Measurements from ENCODE around the gene C1QTNF1. TPM values are rescaled to one million over a fixed set of nuclear protein-coding genes. Genes with fewer than 3 reads are reported as not detected.

C1QTNF1 gene
- total RNA-seq, 5 donors from 2014 or later (not counting 1 experiment from before 2014, with no cell fraction given), result 0.10 to 0.57 (median 0.26) TPM; not detected in 1

- Histone ChIP-seq H3K27me3 (replicated peaks in 1 of 2; ENCODE audit: control insufficient read depth in 2 of 2, extremely low read depth in 1 of 2, insufficient read depth in 2 of 2, low read length in 1 of 2) (no peaks in the 10 kb centered on the region), H3K36me3 (ENCODE audit: control insufficient read depth in 2 of 2, extremely low read depth in 1 of 2, insufficient read depth in 1 of 2, low read length in 1 of 2) (peaks cover 21 to 69% of the 10 kb centered on the region in 2 donors), H3K4me3 (ENCODE audit: control insufficient read depth in 1 of 2, extremely low read depth in 1 of 2, low read length in 1 of 2) (no peak overlapping the region), H3K27ac (ENCODE audit: low read length) (no peak overlapping the region), H3K9me3 (no peaks in the 10 kb centered on the region), H3K4me1 (ENCODE audit: control insufficient read depth in 1 of 2, extremely low read depth in 1 of 2, insufficient read depth in 2 of 2, low read length in 2 of 2) (peaks cover 0 to 7% of the 10 kb centered on the region in 2 experiments)
- no peak for DNase-seq
- no peak for ATAC-seq (replicated peaks in 1 of 4)
- ChIA-PET CTCF (interaction anchor here in 1 of 2 donors (2.2 kb wide), 1 partner anchor 18 kb away, joined by 6 read pairs; no protein-coding TSS in a partner anchor), POLR2A (no interaction called here)
- Mint-ChIP-seq H3K4me1 (peaks cover 0 to 5% (median 2%) of the 10 kb centered on the region in 3 donors), H3K36me3 (peaks cover 17% of the 10 kb centered on the region), H3K9me3 (no peaks in the 10 kb centered on the region), H3K27ac (no peak overlapping the region), H3K27me3 (no peaks in the 10 kb centered on the region), H3K4me3 (no peak overlapping the region)
- WGBS (ENCODE audit: insufficient coverage), result 89% methylated on average over 21 of the region's 28 CpGs
Observed at GRCh38 chr17:79083191-79083971, 59.4 kb downstream of the C1QTNF1 start.

- ATAC-seq (replicated peaks in 1 of 4) (no peak), DNase-seq (no peak)
- 93% methylated on average over 27 of the region's 31 CpGs for WGBS (ENCODE audit: insufficient coverage)
- Histone ChIP-seq H3K27me3 (replicated peaks in 1 of 2; ENCODE audit: control insufficient read depth in 2 of 2, extremely low read depth in 1 of 2, insufficient read depth in 2 of 2, low read length in 1 of 2) (no peaks in the 10 kb centered on the region), H3K9me3 (no peaks in the 10 kb centered on the region), H3K4me3 (ENCODE audit: control insufficient read depth in 1 of 2, extremely low read depth in 1 of 2, low read length in 1 of 2) (no peak overlapping the region), H3K36me3 (ENCODE audit: control insufficient read depth in 2 of 2, extremely low read depth in 1 of 2, insufficient read depth in 1 of 2, low read length in 1 of 2) (peaks cover 21 to 60% of the 10 kb centered on the region in 2 donors), H3K4me1 (ENCODE audit: control insufficient read depth in 1 of 2, extremely low read depth in 1 of 2, insufficient read depth in 2 of 2, low read length in 2 of 2) (peaks cover 0 to 7% of the 10 kb centered on the region in 2 experiments), H3K27ac (ENCODE audit: low read length) (no peak overlapping the region)
- H3K27me3 Mint-ChIP-seq, result no peaks in the 10 kb centered on the region
- H3K4me1 Mint-ChIP-seq, result peaks cover 0 to 5% (median 2%) of the 10 kb centered on the region in 3 donors
- POLR2A ChIA-PET, result no interaction called here
- H3K9me3 Mint-ChIP-seq, result no peaks in the 10 kb centered on the region
- CTCF ChIA-PET, result interaction anchor here (0.9 to 1.7 kb wide), 2 partner anchors 10 to 307 kb away, joined by 4 read pairs; no protein-coding TSS in a partner anchor
- H3K36me3 Mint-ChIP-seq, result peaks cover 17% of the 10 kb centered on the region
- H3K27ac Mint-ChIP-seq, result no peak overlapping the region
- H3K4me3 Mint-ChIP-seq, result no peak overlapping the region
Observed at GRCh38 chr17:79084291-79085153, 60.6 kb downstream of the C1QTNF1 start.

- Mint-ChIP-seq H3K4me1 (peaks cover 0 to 5% (median 2%) of the 10 kb centered on the region in 3 donors), H3K27ac (no peak overlapping the region), H3K4me3 (no peak overlapping the region), H3K27me3 (no peaks in the 10 kb centered on the region), H3K9me3 (no peaks in the 10 kb centered on the region), H3K36me3 (peaks cover 10% of the 10 kb centered on the region)
- Histone ChIP-seq H3K27ac (ENCODE audit: low read length) (no peak overlapping the region), H3K27me3 (replicated peaks in 1 of 2; ENCODE audit: control insufficient read depth in 2 of 2, extremely low read depth in 1 of 2, insufficient read depth in 2 of 2, low read length in 1 of 2) (no peaks in the 10 kb centered on the region), H3K4me1 (ENCODE audit: control insufficient read depth in 1 of 2, extremely low read depth in 1 of 2, insufficient read depth in 2 of 2, low read length in 2 of 2) (peaks cover 0 to 7% of the 10 kb centered on the region in 2 experiments), H3K36me3 (ENCODE audit: control insufficient read depth in 2 of 2, extremely low read depth in 1 of 2, insufficient read depth in 1 of 2, low read length in 1 of 2) (peaks cover 21 to 52% of the 10 kb centered on the region in 2 donors), H3K4me3 (ENCODE audit: control insufficient read depth in 1 of 2, extremely low read depth in 1 of 2, low read length in 1 of 2) (no peak overlapping the region), H3K9me3 (no peaks in the 10 kb centered on the region)
- no peak for ATAC-seq (replicated peaks in 1 of 4)
- POLR2A ChIA-PET, result no interaction called here
- 95% methylated on average over 17 of the region's 30 CpGs for WGBS (ENCODE audit: insufficient coverage)
- CTCF ChIA-PET, result interaction anchor here (0.9 to 1.7 kb wide), 2 partner anchors 10 to 307 kb away, joined by 4 read pairs; no protein-coding TSS in a partner anchor
- DNase-seq, result no peak
Observed at GRCh38 chr17:79085154-79085920, 61.4 kb downstream of the C1QTNF1 start.

- Histone ChIP-seq H3K36me3 (ENCODE audit: control insufficient read depth in 2 of 2, extremely low read depth in 1 of 2, insufficient read depth in 1 of 2, low read length in 1 of 2) (peaks cover 21 to 46% of the 10 kb centered on the region in 2 donors), H3K27me3 (replicated peaks in 1 of 2; ENCODE audit: control insufficient read depth in 2 of 2, extremely low read depth in 1 of 2, insufficient read depth in 2 of 2, low read length in 1 of 2) (peaks cover 0 to 2% of the 10 kb centered on the region in 2 experiments), H3K4me1 (ENCODE audit: control insufficient read depth in 1 of 2, extremely low read depth in 1 of 2, insufficient read depth in 2 of 2, low read length in 2 of 2) (peaks cover 0 to 7% of the 10 kb centered on the region in 2 experiments), H3K9me3 (no peaks in the 10 kb centered on the region), H3K27ac (ENCODE audit: low read length) (no peak overlapping the region), H3K4me3 (ENCODE audit: control insufficient read depth in 1 of 2, extremely low read depth in 1 of 2, low read length in 1 of 2) (no peak overlapping the region)
- 94% methylated on average over 20 of the region's 28 CpGs for WGBS (ENCODE audit: insufficient coverage)
- Mint-ChIP-seq H3K9me3 (no peaks in the 10 kb centered on the region), H3K27me3 (no peaks in the 10 kb centered on the region), H3K4me1 (peaks cover 0 to 5% (median 0%) of the 10 kb centered on the region in 3 donors), H3K27ac (no peak overlapping the region), H3K36me3 (peaks cover 4% of the 10 kb centered on the region), H3K4me3 (no peak overlapping the region)
- ChIA-PET CTCF (no interaction called here), POLR2A (no interaction called here)
- DNase-seq (no peak), ATAC-seq (replicated peaks in 1 of 4) (no peak)
Observed at GRCh38 chr17:79085921-79086551, 62.1 kb downstream of the C1QTNF1 start.

GRCh38 chr17:79086609-79087427 is 62.8 kb downstream of the C1QTNF1 start:
- no peak overlapping the region for H3K4me3 ChIP-seq (ENCODE audit: control insufficient read depth in 1 of 2, extremely low read depth in 1 of 2, low read length in 1 of 2)
- H3K36me3 Mint-ChIP-seq, result peaks cover 3% of the 10 kb centered on the region
- ChIA-PET POLR2A (no interaction called here), CTCF (interaction anchor here in 1 of 2 donors (1.4 to 2.3 kb wide), 2 partner anchors 305 to 314 kb away, joined by 3 to 7 read pairs; no protein-coding TSS in a partner anchor)
- ATAC-seq (replicated peaks in 1 of 4) (no peak), DNase-seq (no peak)
- H3K4me1 ChIP-seq (ENCODE audit: control insufficient read depth in 1 of 2, extremely low read depth in 1 of 2, insufficient read depth in 2 of 2, low read length in 2 of 2), result peaks cover 0 to 7% of the 10 kb centered on the region in 2 experiments
- no peaks in the 10 kb centered on the region for H3K27me3 Mint-ChIP-seq
- H3K27ac ChIP-seq (ENCODE audit: low read length), result no peak overlapping the region
- H3K27me3 ChIP-seq (replicated peaks in 1 of 2; ENCODE audit: control insufficient read depth in 2 of 2, extremely low read depth in 1 of 2, insufficient read depth in 2 of 2, low read length in 1 of 2), result peaks cover 0 to 9% of the 10 kb centered on the region in 2 experiments
- no peak overlapping the region for H3K27ac Mint-ChIP-seq
- H3K9me3 Mint-ChIP-seq, result no peaks in the 10 kb centered on the region
- peaks cover 0 to 3% (median 0%) of the 10 kb centered on the region in 3 donors for H3K4me1 Mint-ChIP-seq
- peaks cover 21 to 44% of the 10 kb centered on the region in 2 donors for H3K36me3 ChIP-seq (ENCODE audit: control insufficient read depth in 2 of 2, extremely low read depth in 1 of 2, insufficient read depth in 1 of 2, low read length in 1 of 2)
- no peaks in the 10 kb centered on the region for H3K9me3 ChIP-seq
- no peak overlapping the region for H3K4me3 Mint-ChIP-seq
- WGBS (ENCODE audit: insufficient coverage), result 82% methylated on average over 24 of the region's 33 CpGs

Measured in T-cell (primary cell).